ENCODE results near the gene LRP4. TPM values are rescaled to one million over a fixed set of nuclear protein-coding genes. Genes with fewer than 3 reads are reported as not detected.

Gene LRP4
- total and polyA plus RNA-seq, 9 donors = 11.1 to 30.3 (median 22.6) TPM

GRCh38 chr11:46886211-46886610 lies 32.1 kb downstream of the LRP4 start:
- no peak overlapping the region for H3K27ac ChIP-seq (ENCODE audit: low read length)
- H3K36me3 ChIP-seq (ENCODE audit: control insufficient read depth, insufficient read depth, low read length) = peaks cover 67% of the 10 kb centered on the region
- H3K4me3 ChIP-seq (ENCODE audit: low read length) = no peak overlapping the region
- no peaks in the 10 kb centered on the region for H3K27me3 ChIP-seq (ENCODE audit: control insufficient read depth, insufficient read depth, low read length)
- H3K9me3 ChIP-seq (replicated peaks; ENCODE audit: control insufficient read depth, low read depth, low read length) = no peaks in the 10 kb centered on the region
- 87% methylated on average over 10 of the region's 11 CpGs for WGBS (ENCODE audit: insufficient coverage)
- peaks cover 5% of the 10 kb centered on the region for H3K4me1 ChIP-seq (ENCODE audit: control insufficient read depth, insufficient read depth, low read length)
- DNase-seq = no peak

GRCh38 chr11:46879056-46879585 lies 39.2 kb downstream of the LRP4 start:
- no peaks in the 10 kb centered on the region for H3K27me3 ChIP-seq (ENCODE audit: control insufficient read depth, insufficient read depth, low read length)
- no peaks in the 10 kb centered on the region for H3K4me1 ChIP-seq (ENCODE audit: control insufficient read depth, insufficient read depth, low read length)
- 93% methylated on average over 9 of the region's 10 CpGs for WGBS (ENCODE audit: insufficient coverage)
- H3K36me3 ChIP-seq (ENCODE audit: control insufficient read depth, insufficient read depth, low read length) = peaks cover 61% of the 10 kb centered on the region
- H3K4me3 ChIP-seq (ENCODE audit: low read length) = no peak overlapping the region
- H3K27ac ChIP-seq (ENCODE audit: low read length) = no peak overlapping the region
- H3K9me3 ChIP-seq (replicated peaks; ENCODE audit: control insufficient read depth, low read depth, low read length) = no peaks in the 10 kb centered on the region
- DNase-seq = no peak

GRCh38 chr11:46877580-46877979 lies 40.8 kb downstream of the LRP4 start:
- DNase-seq = no peak
- H3K36me3 ChIP-seq (ENCODE audit: control insufficient read depth, insufficient read depth, low read length) = peaks cover 63% of the 10 kb centered on the region
- no CpG with 5 or more reads among the region's 1 CpG for WGBS (ENCODE audit: insufficient coverage)
- no peak overlapping the region for H3K27ac ChIP-seq (ENCODE audit: low read length)
- no peak overlapping the region for H3K4me3 ChIP-seq (ENCODE audit: low read length)
- H3K9me3 ChIP-seq (replicated peaks; ENCODE audit: control insufficient read depth, low read depth, low read length) = no peaks in the 10 kb centered on the region
- no peaks in the 10 kb centered on the region for H3K4me1 ChIP-seq (ENCODE audit: control insufficient read depth, insufficient read depth, low read length)
- H3K27me3 ChIP-seq (ENCODE audit: control insufficient read depth, insufficient read depth, low read length) = no peaks in the 10 kb centered on the region

GRCh38 chr11:46876471-46876870 lies 41.9 kb downstream of the LRP4 start:
- 96% methylated on average over 10 of the region's 11 CpGs for WGBS (ENCODE audit: insufficient coverage)

GRCh38 chr11:46874586-46874985 lies 43.8 kb downstream of the LRP4 start:
- Histone ChIP-seq H3K4me1 (ENCODE audit: control insufficient read depth, insufficient read depth, low read length) (no peaks in the 10 kb centered on the region), H3K36me3 (ENCODE audit: control insufficient read depth, insufficient read depth, low read length) (peaks cover 78% of the 10 kb centered on the region), H3K27ac (ENCODE audit: low read length) (no peak overlapping the region), H3K4me3 (ENCODE audit: low read length) (no peak overlapping the region), H3K27me3 (ENCODE audit: control insufficient read depth, insufficient read depth, low read length) (no peaks in the 10 kb centered on the region), H3K9me3 (replicated peaks; ENCODE audit: control insufficient read depth, low read depth, low read length) (no peaks in the 10 kb centered on the region)
- WGBS (ENCODE audit: insufficient coverage) = 91% methylated on average over 5 of the region's 6 CpGs
- DNase-seq = no peak

More at GRCh38 chr11:46876471-46876870, 41.9 kb downstream of the LRP4 start:
- Histone ChIP-seq H3K9me3 (replicated peaks; ENCODE audit: control insufficient read depth, low read depth, low read length) (no peaks in the 10 kb centered on the region), H3K27me3 (ENCODE audit: control insufficient read depth, insufficient read depth, low read length) (no peaks in the 10 kb centered on the region), H3K36me3 (ENCODE audit: control insufficient read depth, insufficient read depth, low read length) (peaks cover 66% of the 10 kb centered on the region), H3K4me3 (ENCODE audit: low read length) (no peak overlapping the region), H3K4me1 (ENCODE audit: control insufficient read depth, insufficient read depth, low read length) (no peaks in the 10 kb centered on the region), H3K27ac (ENCODE audit: low read length) (no peak overlapping the region)
- DNase-seq = no peak

GRCh38 chr11:46868912-46869311 lies 49.4 kb downstream of the LRP4 start:
- no peak for DNase-seq

GRCh38 chr11:46865340-46865739 lies 53.0 kb downstream of the LRP4 start:
- Histone ChIP-seq H3K36me3 (ENCODE audit: control insufficient read depth, insufficient read depth, low read length) (peaks cover 71% of the 10 kb centered on the region), H3K27ac (ENCODE audit: low read length) (no peak overlapping the region), H3K4me3 (ENCODE audit: low read length) (no peak overlapping the region), H3K9me3 (replicated peaks; ENCODE audit: control insufficient read depth, low read depth, low read length) (no peaks in the 10 kb centered on the region), H3K4me1 (ENCODE audit: control insufficient read depth, insufficient read depth, low read length) (no peaks in the 10 kb centered on the region), H3K27me3 (ENCODE audit: control insufficient read depth, insufficient read depth, low read length) (no peaks in the 10 kb centered on the region)
- DNase-seq = no peak
- WGBS (ENCODE audit: insufficient coverage) = 79% methylated on average over 2 of the region's 2 CpGs

More at GRCh38 chr11:46868912-46869311, 49.4 kb downstream of the LRP4 start:
- Histone ChIP-seq H3K27me3 (ENCODE audit: control insufficient read depth, insufficient read depth, low read length) (no peaks in the 10 kb centered on the region), H3K4me1 (ENCODE audit: control insufficient read depth, insufficient read depth, low read length) (no peaks in the 10 kb centered on the region), H3K4me3 (ENCODE audit: low read length) (no peak overlapping the region), H3K9me3 (replicated peaks; ENCODE audit: control insufficient read depth, low read depth, low read length) (no peaks in the 10 kb centered on the region), H3K27ac (ENCODE audit: low read length) (no peak overlapping the region), H3K36me3 (ENCODE audit: control insufficient read depth, insufficient read depth, low read length) (peaks cover 80% of the 10 kb centered on the region)
- WGBS (ENCODE audit: insufficient coverage) = 97% methylated on average over 6 of the region's 6 CpGs

GRCh38 chr11:46860218-46860617 lies 58.1 kb downstream of the LRP4 start:
- Histone ChIP-seq H3K4me1 (ENCODE audit: control insufficient read depth, insufficient read depth, low read length) (no peaks in the 10 kb centered on the region), H3K27ac (ENCODE audit: low read length) (no peak overlapping the region), H3K4me3 (ENCODE audit: low read length) (no peak overlapping the region), H3K27me3 (ENCODE audit: control insufficient read depth, insufficient read depth, low read length) (no peaks in the 10 kb centered on the region), H3K9me3 (replicated peaks; ENCODE audit: control insufficient read depth, low read depth, low read length) (no peaks in the 10 kb centered on the region), H3K36me3 (ENCODE audit: control insufficient read depth, insufficient read depth, low read length) (peaks cover 58% of the 10 kb centered on the region)
- DNase-seq = no peak
- WGBS (ENCODE audit: insufficient coverage) = 40% methylated on average over 1 of the region's 4 CpGs

- no peaks in the 10 kb centered on the region for H3K27me3 ChIP-seq (ENCODE audit: control insufficient read depth, insufficient read depth, low read length)
- H3K27ac ChIP-seq (ENCODE audit: low read length) = no peak overlapping the region
- WGBS (ENCODE audit: insufficient coverage) = 93% methylated on average over 8 of the region's 12 CpGs
- no peak overlapping the region for H3K4me3 ChIP-seq (ENCODE audit: low read length)
- no peaks in the 10 kb centered on the region for H3K9me3 ChIP-seq (replicated peaks; ENCODE audit: control insufficient read depth, low read depth, low read length)
- DNase-seq = peak; percentile 5
- H3K4me1 ChIP-seq (ENCODE audit: control insufficient read depth, insufficient read depth, low read length) = no peaks in the 10 kb centered on the region
- H3K36me3 ChIP-seq (ENCODE audit: control insufficient read depth, insufficient read depth, low read length) = peaks cover 48% of the 10 kb centered on the region
Observed at GRCh38 chr11:46858920-46859546, 59.3 kb downstream of the LRP4 start.

GRCh38 chr11:46857666-46858065 lies 60.7 kb downstream of the LRP4 start:
- Histone ChIP-seq H3K9me3 (replicated peaks; ENCODE audit: control insufficient read depth, low read depth, low read length) (no peaks in the 10 kb centered on the region), H3K36me3 (ENCODE audit: control insufficient read depth, insufficient read depth, low read length) (peaks cover 40% of the 10 kb centered on the region), H3K27ac (ENCODE audit: low read length) (no peak overlapping the region), H3K4me3 (ENCODE audit: low read length) (no peak overlapping the region), H3K4me1 (ENCODE audit: control insufficient read depth, insufficient read depth, low read length) (no peaks in the 10 kb centered on the region), H3K27me3 (ENCODE audit: control insufficient read depth, insufficient read depth, low read length) (no peaks in the 10 kb centered on the region)
- peak; percentile 8 for DNase-seq
- 78% methylated on average over 1 of the region's 4 CpGs for WGBS (ENCODE audit: insufficient coverage)

Measured in muscle of leg (tissue), 11 donors.